ENCODE data around the gene ULBP3. TPM values are rescaled to one million over a fixed set of nuclear protein-coding genes. Genes with fewer than 3 reads are reported as not detected.

Gene ULBP3
- polyA plus RNA-seq, 1 of the 3 experiments (the other 2 are of a cell fraction) = 4.6 TPM

GRCh38 chr6:150099546-150099945 lies 30.6 kb upstream of the ULBP3 start:
- ChIA-PET CTCF (no interaction called here), POLR2A (no interaction called here)

DNA sequence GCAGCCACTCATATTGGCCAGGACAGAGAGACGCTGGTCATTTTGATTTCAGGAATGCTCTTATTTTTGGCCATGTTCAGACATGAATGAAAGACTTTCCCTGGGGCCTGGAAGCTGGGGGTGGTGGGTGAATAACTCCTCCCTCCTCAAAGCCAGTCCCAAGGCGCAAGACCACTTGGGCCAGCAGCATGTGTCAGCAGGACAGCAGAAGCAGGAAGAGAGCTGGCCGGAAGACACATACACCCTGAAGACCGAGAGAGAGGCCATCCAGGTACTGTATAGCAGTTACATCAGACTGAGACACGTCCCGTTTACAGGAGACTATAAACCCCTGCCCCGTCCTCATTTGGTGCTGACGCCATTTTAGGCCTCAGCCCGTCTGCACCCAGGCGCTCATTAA lies 29.2 kb upstream of the ULBP3 start:
- H2AFZ ChIP-seq (ENCODE audit: low read depth) = no peak overlapping the region
- H3K4me1 ChIP-seq (ENCODE audit: control insufficient read depth in 1 of 2, insufficient read depth in 2 of 2, low read depth in 1 of 2, low read length in 1 of 2) = no peaks in the 10 kb centered on the region
- no peaks in the 10 kb centered on the region for H3K9me3 ChIP-seq
- no peak for DNase-seq
- ChIA-PET CTCF (interaction anchor here (2.6 kb wide), 1 partner anchor 17 kb away, joined by 11 read pairs; no protein-coding TSS in a partner anchor), POLR2A (no interaction called here)
- TF ChIP-seq, protein P1, sequence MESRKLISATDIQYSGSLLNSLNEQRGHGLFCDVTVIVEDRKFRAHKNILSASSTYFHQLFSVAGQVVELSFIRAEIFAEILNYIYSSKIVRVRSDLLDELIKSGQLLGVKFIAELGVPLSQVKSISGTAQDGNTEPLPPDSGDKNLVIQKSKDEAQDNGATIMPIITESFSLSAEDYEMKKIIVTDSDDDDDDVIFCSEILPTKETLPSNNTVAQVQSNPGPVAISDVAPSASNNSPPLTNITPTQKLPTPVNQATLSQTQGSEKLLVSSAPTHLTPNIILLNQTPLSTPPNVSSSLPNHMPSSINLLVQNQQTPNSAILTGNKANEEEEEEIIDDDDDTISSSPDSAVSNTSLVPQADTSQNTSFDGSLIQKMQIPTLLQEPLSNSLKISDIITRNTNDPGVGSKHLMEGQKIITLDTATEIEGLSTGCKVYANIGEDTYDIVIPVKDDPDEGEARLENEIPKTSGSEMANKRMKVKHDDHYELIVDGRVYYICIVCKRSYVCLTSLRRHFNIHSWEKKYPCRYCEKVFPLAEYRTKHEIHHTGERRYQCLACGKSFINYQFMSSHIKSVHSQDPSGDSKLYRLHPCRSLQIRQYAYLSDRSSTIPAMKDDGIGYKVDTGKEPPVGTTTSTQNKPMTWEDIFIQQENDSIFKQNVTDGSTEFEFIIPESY (IDR thresholded peaks at IDR 0.05; ENCODE audit: borderline replicate concordance, low read depth) = no peak
- no peak for TF ChIP-seq CHD2 (IDR thresholded peaks at IDR 0.05; ENCODE audit: low read length, partially characterized antibody)
- TF ChIP-seq TEAD4 (IDR thresholded peaks at IDR 0.05; ENCODE audit: borderline replicate concordance, insufficient read depth) = no peak
- no peak for TF ChIP-seq POLR2AphosphoS5 (IDR thresholded peaks at IDR 0.05; ENCODE audit: low read depth, low read length)
- TF ChIP-seq TAF1 (IDR thresholded peaks at IDR 0.05; ENCODE audit: borderline replicate concordance, low read depth, low read length) = no peak
- no peak for TF ChIP-seq GABPA (IDR thresholded peaks at IDR 0.05; ENCODE audit: low read depth)
- H3K36me3 ChIP-seq (replicated peaks in 1 of 2; ENCODE audit: control insufficient read depth in 1 of 2, insufficient read depth in 2 of 2, low read length in 1 of 2) = no peaks in the 10 kb centered on the region
- H3K9ac ChIP-seq = no peak overlapping the region
- no peak overlapping the region for H3K4me3 ChIP-seq (ENCODE audit: low read depth in 2 of 2, low read length in 1 of 2)
- peaks cover 46% of the 10 kb centered on the region; the same call in 1 of the 2 replicates for H3K27me3 ChIP-seq (ENCODE audit: insufficient read depth)
- H3F3A ChIP-seq (replicated peaks; ENCODE audit: insufficient read depth) = no peaks in the 10 kb centered on the region
- H3K4me2 ChIP-seq = no peak overlapping the region
- H3K79me2 ChIP-seq (ENCODE audit: insufficient read depth) = no peaks in the 10 kb centered on the region
- WGBS (ENCODE audit: low lambda C conversion rate) = 11% methylated on average over 9 of the region's 10 CpGs
- no peaks in the 10 kb centered on the region for H4K20me1 ChIP-seq (ENCODE audit: insufficient read depth)
- H3K27ac ChIP-seq (ENCODE audit: low read depth in 2 of 2, low read length in 1 of 2) = no peak overlapping the region
- no peaks in the 10 kb centered on the region for H3K9me2 ChIP-seq

More at GRCh38 chr6:150099546-150099945, 30.6 kb upstream of the ULBP3 start:
- Histone ChIP-seq H3K4me1 (ENCODE audit: control insufficient read depth in 1 of 2, insufficient read depth in 2 of 2, low read depth in 1 of 2, low read length in 1 of 2) (no peaks in the 10 kb centered on the region), H3K36me3 (replicated peaks in 1 of 2; ENCODE audit: control insufficient read depth in 1 of 2, insufficient read depth in 2 of 2, low read length in 1 of 2) (no peaks in the 10 kb centered on the region), H3K4me3 (ENCODE audit: low read depth in 2 of 2, low read length in 1 of 2) (no peak overlapping the region), H3K9me2 (no peaks in the 10 kb centered on the region), H2AFZ (ENCODE audit: low read depth) (no peak overlapping the region), H3K4me2 (no peak overlapping the region), H4K20me1 (ENCODE audit: insufficient read depth) (no peaks in the 10 kb centered on the region), H3K9me3 (no peaks in the 10 kb centered on the region), H3K9ac (no peak overlapping the region), H3K79me2 (ENCODE audit: insufficient read depth) (no peaks in the 10 kb centered on the region), H3K27ac (ENCODE audit: low read depth in 2 of 2, low read length in 1 of 2) (no peak overlapping the region), H3F3A (replicated peaks; ENCODE audit: insufficient read depth) (no peaks in the 10 kb centered on the region), H3K27me3 (ENCODE audit: insufficient read depth) (peaks cover 32% of the 10 kb centered on the region; the same call in 1 of the 2 replicates)
- no peak for TF ChIP-seq FOSL2 (IDR thresholded peaks at IDR 0.05; ENCODE audit: borderline replicate concordance, low read depth)
- no peak for TF ChIP-seq USF2 (IDR thresholded peaks at IDR 0.05; ENCODE audit: borderline replicate concordance, low read depth, low read length)
- TF ChIP-seq JUND (IDR thresholded peaks at IDR 0.05) = no peak
- TF ChIP-seq MEF2A (IDR thresholded peaks at IDR 0.05; ENCODE audit: borderline replicate concordance, low read depth) = no peak
- TF ChIP-seq EP300 (IDR thresholded peaks at IDR 0.05; ENCODE audit: borderline replicate concordance in 1 of 2, low read depth in 1 of 2, low read length in 1 of 2) = no peak
- no peak for TF ChIP-seq RXRA (IDR thresholded peaks at IDR 0.05; ENCODE audit: borderline replicate concordance, low read depth)
- no peak for TF ChIP-seq NRF1 (IDR thresholded peaks at IDR 0.05; ENCODE audit: low read depth, low read length)
- no peak for TF ChIP-seq ELF1 (IDR thresholded peaks at IDR 0.05)
- TF ChIP-seq SMC3 (IDR thresholded peaks at IDR 0.05; ENCODE audit: low read depth, low read length) = no peak
- no peak for TF ChIP-seq GATA2 (CRISPR knock-in tag; IDR thresholded peaks at IDR 0.05)
- TF ChIP-seq, protein P1 (IDR thresholded peaks at IDR 0.05; ENCODE audit: borderline replicate concordance, low read depth) = no peak
- no peak for TF ChIP-seq RAD21 (IDR thresholded peaks at IDR 0.05; ENCODE audit: low read length)
- DNase-seq = no peak
- WGBS (ENCODE audit: low lambda C conversion rate) = 8% methylated on average over 8 of the region's 8 CpGs
